Stimulated activated CD4-positive, alpha-beta T cell treated with anti-CD3 and anti-CD28 coated beads, TNF-alpha, amount 100 ng/mL, for 4 hours (primary cell): Measurements from ENCODE around the gene ANO3.

Source experiments
- DNase-seq, 3 experiments: peaks; one replicate each; pipeline ENCODE4 v3.0.0-alpha.2; 2020; ENCODE audit warnings: low read depth in 3 of 3

ANO3 gene

DNA sequence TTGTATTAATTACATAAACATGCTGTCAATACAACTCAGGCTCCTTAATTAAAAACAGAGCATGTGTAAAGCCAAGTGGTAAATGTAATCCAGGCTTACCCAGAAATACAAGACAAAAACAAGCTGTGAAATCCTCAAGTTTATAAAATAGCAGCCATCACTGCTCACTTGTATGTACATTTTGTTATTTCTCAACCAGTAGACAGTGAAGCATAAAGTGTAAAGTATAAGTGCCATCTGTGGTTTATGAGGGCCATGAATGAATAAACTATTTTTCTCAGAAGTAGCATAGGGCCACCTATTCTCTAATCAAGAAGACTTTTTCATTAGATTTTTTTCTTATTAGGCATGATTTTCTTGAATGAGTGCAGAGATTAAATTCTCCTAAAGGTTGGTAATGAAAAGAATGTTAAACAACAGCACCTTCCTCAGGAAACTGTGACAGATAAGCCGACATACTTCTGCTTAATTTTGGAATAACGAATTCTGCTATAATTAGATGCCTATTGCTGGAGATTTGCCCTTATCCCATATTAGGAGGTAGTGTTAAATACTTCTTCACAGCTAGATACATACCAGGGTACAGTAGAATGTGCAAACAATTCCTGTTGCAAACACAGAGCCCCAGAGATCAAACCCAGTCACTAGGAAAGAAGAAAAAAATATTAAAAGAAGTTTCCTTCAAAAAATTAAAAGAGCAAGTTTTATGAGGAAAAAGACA lies 377.0 kb downstream of the ANO3 start:
- no peak for DNase-seq

DNA sequence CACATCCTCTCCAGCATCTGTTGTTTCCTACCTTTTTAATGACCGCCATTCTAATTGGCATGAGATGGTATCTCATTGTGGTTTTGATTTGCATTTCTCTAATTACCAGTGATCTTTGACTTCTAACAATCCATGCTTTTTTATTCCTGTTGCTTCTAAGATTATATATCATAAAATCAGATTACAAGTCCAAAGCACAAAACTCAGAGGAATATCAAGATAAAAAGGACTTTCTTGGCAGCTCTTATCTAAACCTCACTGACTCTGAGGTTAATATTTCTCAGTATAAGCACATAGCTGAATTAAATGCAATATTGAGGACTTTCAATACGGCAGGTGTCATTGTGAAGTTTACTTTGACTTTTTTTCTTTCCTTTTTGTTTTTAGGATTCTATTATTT lies 378.6 kb downstream of the ANO3 start:
- no peak for DNase-seq

DNA sequence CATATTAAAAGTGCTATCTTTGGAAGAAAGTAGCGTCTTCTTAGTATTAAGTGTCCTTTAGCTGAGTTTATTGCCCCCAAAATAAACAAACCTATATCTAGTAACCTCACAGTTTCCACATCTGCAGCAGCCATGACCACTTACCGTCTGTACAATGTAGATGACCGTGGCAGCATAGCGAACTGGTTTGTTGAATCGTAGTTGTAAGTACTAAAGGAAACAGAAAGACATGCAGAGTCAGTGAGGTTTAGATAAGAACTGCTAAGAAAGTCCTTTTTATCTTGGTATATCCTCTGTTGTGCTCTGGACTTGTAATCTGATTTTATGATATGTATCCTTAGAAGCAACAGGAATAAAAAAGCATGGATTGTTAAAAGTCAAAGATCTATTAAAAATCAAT lies 380.6 kb downstream of the ANO3 start:
- DNase-seq, result no peak
